Measurements from ENCODE around the gene PACSIN2. TPM values are rescaled to one million over a fixed set of nuclear protein-coding genes. Genes with fewer than 3 reads are reported as not detected.

The PACSIN2 gene
- total and polyA plus RNA-seq, 2 of the 13 experiments (the other 11 are each of a cell fraction or from before 2014, with no cell fraction given) = 54.1 to 68.8 TPM

- H3K27me3 ChIP-seq (ENCODE audit: control insufficient read depth in 1 of 2, insufficient read depth in 2 of 2, low read length in 2 of 2) = no peaks in the 10 kb centered on the region
- no peak overlapping the region for H2AFZ ChIP-seq (ENCODE audit: low read length)
- H4K20me1 ChIP-seq (ENCODE audit: insufficient read depth, low read length) = no peaks in the 10 kb centered on the region
- TF ChIP-seq MTF1 (CRISPR knock-in tag; IDR thresholded peaks at IDR 0.05) = no peak
- TF ChIP-seq FOSL2 (CRISPR knock-in tag; IDR thresholded peaks at IDR 0.05) = no peak
- TF ChIP-seq ZNF432 (CRISPR knock-in tag; IDR thresholded peaks at IDR 0.05; ENCODE audit: borderline replicate concordance) = no peak
- no peak for TF ChIP-seq PAX8 (CRISPR knock-in tag; IDR thresholded peaks at IDR 0.05; ENCODE audit: borderline replicate concordance)
- TF ChIP-seq ZNF782 (CRISPR knock-in tag; IDR thresholded peaks at IDR 0.05; ENCODE audit: borderline replicate concordance) = no peak
- TF ChIP-seq AGO1 (IDR thresholded peaks at IDR 0.05; ENCODE audit: low read depth, low read length, poor library complexity, severe bottlenecking) = no peak
- TF ChIP-seq GMEB2 (CRISPR knock-in tag; IDR thresholded peaks at IDR 0.05; ENCODE audit: low read depth) = no peak
- TF ChIP-seq HDAC2 (CRISPR knock-in tag; IDR thresholded peaks at IDR 0.05) = no peak
- no peak for TF ChIP-seq FOXP4 (CRISPR knock-in tag; IDR thresholded peaks at IDR 0.05)
- TF ChIP-seq GMEB1 (CRISPR knock-in tag; IDR thresholded peaks at IDR 0.05; ENCODE audit: borderline replicate concordance) = no peak
- TF ChIP-seq RBM22 (optimal IDR thresholded peaks at IDR 0.05; ENCODE audit: low read length) = peak; percentile 29
- no peak for TF ChIP-seq ARNT2 (CRISPR knock-in tag; IDR thresholded peaks at IDR 0.05; ENCODE audit: low read depth)
- TF ChIP-seq ZNF468 (CRISPR knock-in tag; IDR thresholded peaks at IDR 0.05) = no peak
- no peak for TF ChIP-seq HCFC1 (IDR thresholded peaks at IDR 0.05; ENCODE audit: low read depth, low read length)
- TF ChIP-seq THAP11 (CRISPR knock-in tag; IDR thresholded peaks at IDR 0.05) = no peak
- TF ChIP-seq ZNF75D (CRISPR knock-in tag; IDR thresholded peaks at IDR 0.05; ENCODE audit: borderline replicate concordance) = no peak
- TF ChIP-seq ELK4 (CRISPR knock-in tag; IDR thresholded peaks at IDR 0.05; ENCODE audit: borderline replicate concordance) = no peak
- peak; percentile 59 for TF ChIP-seq AGO2 (optimal IDR thresholded peaks at IDR 0.05; ENCODE audit: low read depth, low read length)
- no peaks in the 10 kb centered on the region for H3K79me2 ChIP-seq (ENCODE audit: insufficient read depth, low read length)
- no peaks in the 10 kb centered on the region for H3K9me3 ChIP-seq (ENCODE audit: low read length)
- FAIRE-seq = no peak
- H3K36me3 ChIP-seq (replicated peaks in 1 of 2; ENCODE audit: control insufficient read depth in 1 of 2, insufficient read depth in 2 of 2, low read length in 2 of 2) = peaks cover 55 to 95% of the 10 kb centered on the region in 2 experiments
- ATAC-seq = no peak
- H3K27ac ChIP-seq (ENCODE audit: extremely low read length, insufficient read depth, low read length) = no peak overlapping the region
- BruUV-seq (replicated peaks) = no TSS peak
- CTCF ChIA-PET (ENCODE audit: low intra/inter-chr PET ratio, low total read pairs) = no interaction called here
- WGBS (ENCODE audit: low lambda C conversion rate) = 96% methylated on average over 8 of the region's 22 CpGs
- in situ Hi-C loops (cut with HindIII; ENCODE audit: extremely low pct_ligation_motif_present, low pct_unique_long_range_greater_than_20kb) (no loop called here), intact Hi-C loops (cut with micrococcal nuclease; ENCODE audit: unreplicated experiment) (no loop called here)
- no peak for DNase-seq (ENCODE audit: low spot score)
- H3K4me2 ChIP-seq (ENCODE audit: low read depth, low read length) = no peak overlapping the region
- H3K9ac ChIP-seq (ENCODE audit: insufficient read depth, low read depth, low read length) = no peak overlapping the region
- POLR2A ChIA-PET = no interaction called here
- H3K4me1 ChIP-seq (ENCODE audit: insufficient read depth, low read length) = no peaks in the 10 kb centered on the region
- H3K4me3 ChIP-seq (replicated peaks in 1 of 3; ENCODE audit: insufficient read depth in 1 of 3, low read depth in 2 of 3, low read length in 3 of 3) = no peak overlapping the region
These were observed 136.2 kb downstream of the PACSIN2 start for GRCh38 chr22:42878561-42879305.
